IPS-NIHi7 (cell line): Measurements from ENCODE around the gene GALNTL6.

Experiments used
- DNase-seq: peaks from one replicate; pipeline ENCODE4 v3.0.0; 2012; ENCODE audit warnings: mixed read lengths; ENCODE audit errors: extremely low spot score

Gene GALNTL6

DNA sequence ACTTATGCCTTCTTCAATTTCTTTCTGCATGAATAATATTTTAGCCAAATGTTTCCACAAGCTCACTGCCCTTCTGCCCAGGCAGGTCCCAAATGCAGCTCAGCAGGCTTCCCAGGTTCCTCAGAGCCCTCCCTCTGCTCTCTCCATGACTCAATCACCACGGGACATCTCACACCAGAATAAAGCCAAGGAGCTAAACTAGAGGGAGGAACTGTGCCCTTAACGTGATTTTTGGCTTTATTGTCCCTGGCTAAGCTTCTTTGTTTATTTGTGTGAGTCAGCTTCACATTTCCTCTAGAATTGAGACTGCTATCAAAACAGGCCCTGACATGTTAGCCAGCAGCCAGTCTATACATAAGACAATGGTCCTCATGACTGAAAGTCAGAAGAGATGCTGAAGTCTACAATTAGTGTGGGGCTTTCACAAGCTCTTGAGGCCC is 1169.0 kb downstream of the GALNTL6 start:
- DNase-seq: no peak

DNA sequence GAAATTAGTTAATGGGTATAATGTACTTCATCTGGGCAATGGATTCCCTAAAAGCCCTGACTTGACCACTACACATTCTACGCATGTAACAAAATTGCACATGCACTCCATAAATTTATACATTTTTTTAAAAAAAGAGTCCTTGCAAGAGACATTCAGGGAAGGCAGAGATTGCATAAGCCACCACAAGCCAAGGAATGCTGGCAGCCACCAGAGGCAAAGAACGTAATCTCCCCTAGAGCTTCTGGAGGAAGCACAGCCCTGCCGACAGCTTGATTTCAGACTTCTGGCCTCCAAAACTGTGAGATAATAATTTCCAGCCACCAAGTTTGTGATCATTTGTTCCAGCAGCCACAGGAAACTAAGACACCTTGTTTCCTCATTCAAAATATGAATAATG is 1169.8 kb downstream of the GALNTL6 start:
- no peak for DNase-seq

DNA sequence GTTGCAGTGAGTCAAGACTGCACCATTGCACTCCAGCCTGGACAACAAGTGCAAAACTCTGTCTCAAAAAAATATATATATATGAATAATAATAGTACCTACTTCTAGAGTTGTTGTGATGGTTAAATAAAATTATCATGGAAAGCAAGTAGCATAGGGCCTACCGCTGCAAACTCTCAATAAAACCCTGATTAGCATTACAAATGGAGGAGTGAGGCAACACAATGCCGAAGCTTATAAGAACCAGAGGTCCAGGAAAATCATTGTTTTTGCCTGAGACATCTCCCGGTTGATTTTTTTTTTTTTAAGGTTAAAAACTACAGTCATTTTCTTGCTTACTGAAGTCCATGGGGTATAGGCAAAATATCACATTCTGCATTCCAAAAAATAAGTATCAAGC is 1170.4 kb downstream of the GALNTL6 start:
- no peak for DNase-seq

DNA sequence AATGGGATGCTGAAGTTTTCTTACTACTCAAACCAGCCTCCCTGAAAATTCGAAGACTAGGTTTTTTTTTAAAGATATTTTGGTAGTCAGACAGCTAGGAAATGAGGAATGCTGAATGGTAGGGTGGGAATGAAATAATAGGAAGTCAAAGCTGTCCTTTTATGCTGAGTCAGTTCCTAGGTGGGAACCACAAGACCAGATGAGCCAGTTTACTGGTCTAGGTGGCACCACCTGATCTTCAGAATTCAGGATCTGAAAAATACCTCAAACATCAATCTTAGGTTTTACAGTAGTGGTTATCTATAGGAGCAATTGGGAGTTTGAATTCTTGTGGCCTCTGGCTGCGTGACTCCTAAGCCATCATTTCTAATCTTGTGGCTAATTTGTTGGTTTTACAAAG is 1172.3 kb downstream of the GALNTL6 start:
- DNase-seq: no peak

DNA sequence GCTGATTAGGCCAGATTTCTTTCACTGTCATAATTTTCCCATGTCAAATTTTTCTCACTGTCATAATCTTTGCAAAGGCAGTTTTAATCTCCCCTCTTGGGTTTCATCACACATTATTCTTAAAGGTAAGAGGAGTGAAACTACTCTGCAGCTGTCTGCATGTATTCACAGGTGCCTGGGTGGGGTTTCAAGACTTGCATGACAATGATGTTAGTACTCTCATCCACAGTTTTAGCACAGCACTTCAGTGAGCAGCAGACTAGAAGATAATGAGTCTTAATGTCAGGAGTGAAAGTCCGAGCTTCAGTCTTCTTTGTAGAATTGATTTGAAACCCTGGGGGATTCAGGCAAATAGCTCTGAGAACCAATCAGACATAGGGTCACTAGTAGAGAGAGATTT is 1172.9 kb downstream of the GALNTL6 start:
- DNase-seq: no peak

DNA sequence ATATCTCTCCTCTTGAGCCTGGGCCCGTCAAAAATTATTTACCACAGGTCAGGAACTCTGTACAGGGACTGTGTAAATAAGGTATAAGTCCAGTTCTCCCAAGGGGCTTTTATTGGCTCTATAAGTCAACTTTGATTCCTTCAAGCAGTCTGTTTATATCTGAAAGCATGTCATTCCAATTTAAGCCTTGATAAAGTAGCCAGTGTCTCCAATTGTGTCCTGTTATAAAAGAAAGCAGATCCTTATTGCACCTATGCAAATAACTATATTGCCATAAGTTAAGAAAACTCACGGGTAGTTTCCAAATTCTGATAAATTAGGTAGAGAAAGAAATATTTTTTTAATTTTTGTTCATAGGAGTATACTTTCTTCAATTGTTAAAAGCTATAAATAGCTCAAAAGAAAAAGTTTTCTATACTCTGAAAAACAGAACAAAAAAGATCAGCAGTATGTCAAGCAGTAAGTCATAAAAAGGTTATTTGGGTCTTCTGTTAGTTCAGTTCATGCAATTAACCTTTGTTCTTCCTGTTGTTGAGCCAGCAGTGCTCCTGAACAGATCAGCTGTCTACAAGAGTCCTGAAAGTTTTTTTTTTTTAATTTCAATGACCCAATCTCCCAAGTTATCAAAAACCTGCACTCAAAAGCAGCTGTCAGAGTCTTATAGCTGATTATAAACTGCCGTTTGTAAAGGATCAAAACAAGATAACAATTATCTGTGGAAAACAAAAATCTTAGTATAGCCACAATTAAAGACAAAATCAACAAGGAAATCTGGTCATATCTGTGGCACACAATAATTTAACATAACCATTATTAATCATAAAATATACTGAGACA is 1177.0 kb downstream of the GALNTL6 start:
- DNase-seq: no peak

DNA sequence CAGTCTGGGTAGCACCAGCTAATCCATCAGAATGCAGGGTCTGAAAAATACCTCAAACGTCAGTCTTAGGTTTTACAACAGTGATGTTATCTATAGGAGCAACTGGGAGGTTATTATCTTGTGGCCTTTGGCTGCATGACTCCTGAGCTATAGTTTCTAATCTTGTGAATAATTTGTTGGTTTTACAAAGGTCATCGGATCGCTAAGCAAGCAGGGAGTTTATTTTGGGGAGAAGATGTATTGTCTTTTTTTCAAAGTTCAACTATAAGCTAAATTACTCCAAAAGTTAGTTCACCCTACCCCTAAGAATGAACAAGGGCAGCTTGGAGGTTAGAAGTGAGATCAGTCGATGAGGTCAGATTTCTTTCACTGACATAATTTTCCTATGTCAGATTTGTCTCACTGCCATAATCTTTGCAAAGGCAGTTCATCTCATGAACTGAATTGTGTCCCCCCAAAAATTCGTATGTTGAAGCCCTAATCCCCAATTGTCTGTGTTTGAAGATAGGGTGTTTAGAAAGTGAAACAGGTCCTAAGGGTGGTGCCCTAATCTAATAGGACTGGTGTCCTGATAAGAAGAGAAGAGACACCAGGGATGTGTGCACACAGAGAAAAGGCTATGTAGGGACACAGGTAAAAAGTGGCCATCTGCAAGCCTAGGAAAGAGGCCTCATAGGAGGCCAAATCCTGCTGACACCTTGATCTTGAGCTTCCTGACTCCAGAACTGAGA is 1179.6 kb downstream of the GALNTL6 start:
- DNase-seq: no peak

DNA sequence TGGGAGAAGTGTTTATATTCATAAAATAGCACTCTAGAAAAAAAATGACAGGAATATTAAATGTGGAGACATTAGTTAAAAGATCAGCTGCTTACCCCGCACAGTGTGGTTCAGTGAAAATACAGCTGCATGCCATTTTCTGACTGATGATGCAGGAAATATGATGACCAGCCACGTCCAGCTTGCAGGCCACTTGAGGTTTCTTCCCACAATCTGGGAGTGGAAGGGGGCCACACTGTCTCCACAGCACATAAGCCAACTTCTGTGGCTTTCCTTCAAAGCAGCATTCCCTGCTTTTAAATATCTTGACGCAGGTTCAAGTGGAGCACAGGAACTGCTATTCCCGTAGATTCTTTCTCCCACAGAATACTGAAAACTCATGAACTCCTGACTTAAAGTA is 1182.0 kb downstream of the GALNTL6 start:
- DNase-seq: no peak

DNA sequence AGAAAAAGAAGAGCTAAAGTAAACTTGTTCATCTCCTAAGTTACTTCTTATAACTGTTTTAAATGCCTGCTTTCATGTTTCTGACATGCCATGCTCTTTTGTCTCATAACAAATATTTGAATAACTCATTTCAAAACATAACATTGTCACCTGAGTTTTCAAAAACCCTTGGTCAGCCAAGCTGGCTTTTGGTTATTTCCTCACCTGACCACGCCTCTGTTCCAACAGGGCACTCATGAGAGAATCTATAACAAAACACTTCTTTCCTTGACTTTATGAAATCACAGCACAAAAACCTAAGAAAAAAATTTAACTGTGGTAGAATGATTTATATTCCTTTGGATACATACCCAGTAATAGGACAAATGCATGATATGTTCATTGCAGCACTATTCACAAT is 1182.5 kb downstream of the GALNTL6 start:
- no peak for DNase-seq

DNA sequence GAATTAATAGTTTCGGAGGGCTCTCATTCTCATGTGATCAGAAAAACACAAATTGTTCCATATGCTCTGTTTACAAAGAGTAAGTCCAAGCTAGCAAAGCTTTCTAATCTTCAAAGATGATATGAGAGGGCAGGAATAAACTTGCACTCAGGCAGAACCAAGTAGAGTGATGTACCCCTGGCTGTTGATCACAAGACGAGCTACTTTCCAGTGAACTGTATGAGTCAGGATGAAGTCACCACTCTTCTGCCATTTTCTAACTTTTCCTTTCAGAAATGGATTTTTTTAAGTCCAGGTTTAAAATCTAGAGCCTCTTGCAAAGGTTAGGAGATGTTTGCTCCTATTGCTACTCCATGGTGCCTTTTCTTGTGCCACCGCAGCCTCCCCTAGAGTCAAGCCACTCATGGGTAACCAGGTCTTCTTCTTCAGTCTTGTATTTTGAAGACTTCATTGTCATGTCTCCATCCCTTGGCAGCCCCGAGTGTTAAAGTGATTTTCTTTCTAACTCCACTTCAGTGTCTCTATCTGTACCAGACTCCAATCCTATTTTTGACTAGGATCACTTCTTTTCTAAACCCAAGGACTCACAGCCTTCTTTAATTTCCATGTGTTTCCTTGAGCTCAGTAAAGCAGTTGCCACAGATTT is 1183.5 kb downstream of the GALNTL6 start:
- DNase-seq: no peak

DNA sequence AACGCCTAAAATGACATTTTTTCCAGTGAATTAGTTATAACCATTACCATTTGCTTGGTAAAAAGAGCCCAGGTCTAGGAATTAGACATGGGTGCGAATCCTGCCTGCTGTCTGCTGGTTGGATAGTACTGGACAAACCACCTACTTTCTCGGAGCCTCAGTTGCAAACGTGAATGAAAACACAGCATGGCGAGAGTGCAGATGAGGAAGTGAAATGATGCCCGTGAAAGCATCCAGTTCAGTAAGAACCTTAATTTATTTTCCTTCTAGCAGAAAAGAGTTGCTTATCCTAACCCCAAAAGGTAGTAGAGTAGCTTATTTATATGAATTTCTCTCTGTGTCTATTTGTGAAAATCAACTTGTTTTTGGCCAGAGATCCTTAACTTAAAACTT is 1184.0 kb downstream of the GALNTL6 start:
- no peak for DNase-seq

DNA sequence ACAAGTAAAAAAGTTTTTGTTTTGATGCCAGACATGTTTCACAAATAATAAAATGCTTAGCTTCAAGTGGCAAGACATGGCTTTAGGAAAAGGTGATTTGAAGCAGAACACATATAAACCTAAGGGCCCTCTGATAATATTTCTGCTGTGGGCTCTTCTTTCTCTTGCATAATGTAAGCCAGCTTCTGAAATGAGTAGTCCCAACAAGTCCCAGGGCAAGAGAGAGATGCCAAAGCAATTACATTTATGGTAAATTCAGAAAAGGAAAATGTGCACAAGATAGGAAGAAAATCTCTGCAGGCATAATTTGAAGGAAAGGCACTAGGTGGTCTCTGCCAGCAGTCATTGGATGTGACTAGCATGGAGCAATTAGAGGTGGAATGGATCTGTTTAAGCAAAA is 1184.7 kb downstream of the GALNTL6 start:
- no peak for DNase-seq

DNA sequence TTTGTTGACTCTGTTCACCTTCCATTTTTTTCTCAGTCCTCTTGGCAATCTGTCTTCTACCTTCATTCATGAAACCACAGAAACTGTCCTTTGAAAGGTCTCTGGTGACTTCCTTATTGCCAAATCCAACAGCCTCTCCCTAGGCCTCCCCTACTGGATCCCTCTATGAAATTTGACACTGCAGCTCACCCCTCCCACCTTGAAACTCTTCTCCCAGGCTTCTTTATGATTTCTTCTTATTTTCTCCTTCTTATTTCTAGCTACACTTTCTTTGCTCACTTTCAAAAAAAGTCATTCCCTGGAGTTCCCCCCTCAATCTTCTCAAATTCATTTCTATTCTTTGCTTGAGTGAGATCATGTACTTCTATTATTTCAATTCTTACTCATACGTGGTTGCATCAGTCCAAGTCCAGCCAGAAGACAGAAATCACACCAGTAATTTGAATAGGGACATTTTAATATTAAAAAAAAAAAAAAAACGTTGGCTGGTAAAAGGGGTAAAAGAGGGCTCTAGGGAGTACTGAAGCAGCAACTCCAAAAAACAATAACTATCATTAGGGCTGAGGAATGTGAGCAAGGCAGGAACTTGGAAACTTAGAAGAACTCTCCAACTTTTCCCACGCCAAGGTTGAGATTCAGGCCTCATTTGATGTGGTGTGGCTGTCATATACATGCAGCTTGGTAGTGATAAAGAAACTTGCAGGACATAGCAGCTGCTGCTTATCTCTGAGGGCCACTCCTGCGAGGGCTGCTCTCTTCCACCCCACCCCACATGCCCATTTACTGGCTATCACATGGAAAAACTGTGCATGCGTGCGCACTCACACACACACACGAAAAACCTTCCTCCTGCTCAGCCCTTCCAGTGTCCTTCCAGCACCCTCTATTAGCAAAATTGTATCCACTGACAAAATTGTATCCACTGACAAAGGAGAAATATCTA is 1185.6 kb downstream of the GALNTL6 start:
- DNase-seq: peak; percentile 24

DNA sequence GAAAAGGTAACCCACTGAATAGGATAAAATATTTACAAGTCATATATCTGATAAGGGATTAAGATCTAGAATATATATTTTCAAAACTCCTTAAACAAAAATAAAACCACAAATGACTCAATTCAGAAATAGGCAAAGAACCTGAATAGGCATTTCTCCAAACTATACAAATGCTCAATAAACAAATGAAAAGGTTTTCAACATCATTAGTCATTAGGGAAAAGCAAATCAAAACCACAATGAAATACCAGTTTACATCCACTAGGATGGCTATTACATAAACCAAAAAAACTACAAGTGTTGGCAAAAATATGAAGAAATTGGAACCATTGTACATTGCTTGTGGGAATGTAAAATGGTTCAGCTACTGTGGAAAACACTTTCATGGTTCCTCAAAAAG is 1188.4 kb downstream of the GALNTL6 start:
- no peak for DNase-seq

DNA sequence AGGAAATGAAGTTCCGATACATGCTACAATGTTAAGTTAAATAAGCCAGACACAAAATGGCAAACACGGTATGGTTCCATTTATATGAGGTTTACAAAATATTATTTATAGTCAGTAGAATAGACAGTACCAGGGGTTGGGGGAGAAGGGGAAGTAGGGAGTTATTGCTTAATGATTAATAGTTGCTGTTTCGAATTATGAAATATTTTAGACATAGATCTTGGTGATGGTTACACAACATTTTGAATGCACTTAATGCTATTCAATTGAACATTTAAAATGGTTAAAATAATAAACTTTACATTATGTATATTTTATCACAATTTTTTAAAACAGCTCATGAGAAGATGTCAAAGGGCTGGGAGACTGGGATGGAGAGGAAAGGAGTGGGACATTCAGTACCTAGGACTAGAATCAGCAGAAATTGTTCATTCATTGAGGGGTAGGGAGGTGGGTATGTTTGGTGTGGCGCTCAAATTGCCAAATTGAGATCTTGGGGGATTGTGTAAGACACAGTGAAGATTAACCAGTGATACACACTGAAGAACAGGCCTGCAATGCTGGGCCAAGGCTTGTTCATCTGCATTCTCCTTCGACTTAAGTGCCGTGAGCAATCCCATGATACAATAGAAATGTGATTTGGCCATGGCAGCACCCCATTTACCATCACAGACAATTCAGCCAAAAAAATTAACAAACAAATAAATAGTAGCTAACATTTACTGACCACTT is 1189.8 kb downstream of the GALNTL6 start:
- no peak for DNase-seq

DNA sequence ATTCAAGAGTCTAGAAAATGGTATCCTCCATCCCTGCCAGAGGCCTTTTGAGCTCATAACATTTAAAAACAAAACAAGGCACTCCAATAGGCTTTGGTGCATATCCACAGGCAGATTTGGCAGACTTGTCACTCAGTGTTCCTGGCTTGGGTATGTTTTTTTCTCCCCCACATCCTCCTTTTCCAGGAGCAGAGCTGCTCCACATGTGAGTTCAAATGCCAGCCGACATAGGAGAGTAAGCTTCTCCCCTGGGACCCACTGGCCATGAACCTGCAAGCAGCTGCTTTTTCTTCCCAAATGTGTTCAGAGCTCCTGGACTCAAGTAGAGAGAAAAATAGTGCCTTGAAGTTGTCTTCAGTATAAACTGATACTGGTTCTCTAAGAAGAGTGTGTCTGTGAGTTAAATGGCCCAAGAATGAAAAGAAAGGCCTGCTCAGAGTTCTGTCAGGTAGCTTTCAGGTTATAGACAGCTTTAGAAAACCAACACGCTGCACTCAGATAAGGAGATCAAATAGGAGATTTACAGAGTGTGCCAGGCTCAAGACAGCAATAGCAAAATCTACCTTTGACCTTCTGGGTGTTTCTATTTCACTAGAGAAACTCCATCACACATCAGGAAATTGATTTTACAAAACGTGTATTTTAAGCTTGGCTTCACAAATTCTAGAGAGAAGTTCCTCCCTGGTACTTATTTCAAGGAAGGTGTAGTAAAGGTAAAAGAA is 1192.9 kb downstream of the GALNTL6 start:
- no peak for DNase-seq

DNA sequence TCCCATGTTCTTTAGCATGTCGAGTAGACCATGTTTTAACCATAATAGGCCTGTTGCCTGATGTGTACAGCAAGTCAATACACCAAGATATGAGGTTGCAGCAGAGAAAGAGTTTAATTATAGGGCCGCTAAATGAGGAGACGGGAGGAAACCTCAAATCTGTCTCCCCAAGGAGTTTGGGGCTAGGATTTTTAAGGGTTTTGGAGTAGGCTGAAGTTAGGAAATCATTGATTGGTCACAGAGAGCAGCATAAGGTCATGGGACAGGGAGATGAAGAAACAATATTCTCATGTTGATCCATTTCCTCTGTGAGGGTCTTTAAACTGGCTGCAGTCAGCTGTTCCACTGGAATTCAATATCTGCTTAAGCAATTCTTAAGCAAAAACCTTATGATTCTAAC is 1195.2 kb downstream of the GALNTL6 start:
- DNase-seq: no peak

DNA sequence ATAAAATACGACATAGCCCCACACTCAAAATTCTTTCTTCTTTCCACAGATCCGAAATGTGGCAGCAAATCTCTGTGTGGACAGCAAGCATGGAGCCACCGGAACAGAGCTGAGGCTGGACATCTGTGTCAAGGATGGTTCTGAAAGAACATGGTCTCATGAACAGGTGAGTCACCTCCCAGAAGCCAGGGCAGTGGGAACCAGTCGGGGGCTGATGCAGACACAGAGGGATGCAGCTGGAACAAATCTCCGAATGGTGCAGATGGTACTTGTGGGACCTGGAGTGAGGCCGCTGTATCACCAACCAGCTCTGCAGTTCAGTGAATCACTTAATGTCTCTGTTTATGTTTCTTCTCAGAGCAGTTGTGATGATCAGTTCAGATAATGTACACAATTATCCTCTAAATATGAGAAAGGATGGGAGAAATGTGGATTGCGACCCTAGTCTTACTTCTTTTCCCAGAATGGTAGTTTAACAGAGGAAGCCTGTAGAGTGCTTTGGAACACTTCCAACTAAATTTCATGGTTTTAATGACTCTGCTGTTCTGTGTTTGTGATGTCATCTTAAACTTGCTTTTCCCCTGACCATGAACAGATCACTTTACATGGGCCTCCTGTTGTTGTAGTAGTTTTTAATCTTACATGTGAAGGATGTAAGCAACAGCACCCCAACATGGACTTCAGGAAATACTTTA is 1196.1 kb downstream of the GALNTL6 start:
- DNase-seq: no peak

DNA sequence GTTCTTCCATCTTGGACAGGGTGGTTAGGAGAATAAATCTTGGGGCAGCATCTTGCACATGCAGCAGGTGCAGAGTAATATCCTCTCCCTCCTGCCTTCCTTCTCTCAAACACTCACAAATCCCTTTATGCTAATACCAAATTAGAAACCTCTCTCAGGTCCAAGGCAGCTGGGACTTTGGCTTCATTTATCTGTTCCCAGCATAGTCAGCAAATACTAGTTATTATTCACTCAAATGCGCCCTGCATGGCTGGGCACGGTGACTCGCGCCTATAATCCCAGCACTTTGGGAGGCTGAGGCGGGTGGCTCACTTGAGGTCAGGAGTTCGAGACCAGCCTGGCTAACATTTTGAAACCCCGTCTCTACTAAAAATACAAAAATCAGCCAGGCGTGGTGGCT is 1199.4 kb downstream of the GALNTL6 start:
- DNase-seq: no peak
